Measurements from ENCODE around the gene MTSS2.

DNA sequence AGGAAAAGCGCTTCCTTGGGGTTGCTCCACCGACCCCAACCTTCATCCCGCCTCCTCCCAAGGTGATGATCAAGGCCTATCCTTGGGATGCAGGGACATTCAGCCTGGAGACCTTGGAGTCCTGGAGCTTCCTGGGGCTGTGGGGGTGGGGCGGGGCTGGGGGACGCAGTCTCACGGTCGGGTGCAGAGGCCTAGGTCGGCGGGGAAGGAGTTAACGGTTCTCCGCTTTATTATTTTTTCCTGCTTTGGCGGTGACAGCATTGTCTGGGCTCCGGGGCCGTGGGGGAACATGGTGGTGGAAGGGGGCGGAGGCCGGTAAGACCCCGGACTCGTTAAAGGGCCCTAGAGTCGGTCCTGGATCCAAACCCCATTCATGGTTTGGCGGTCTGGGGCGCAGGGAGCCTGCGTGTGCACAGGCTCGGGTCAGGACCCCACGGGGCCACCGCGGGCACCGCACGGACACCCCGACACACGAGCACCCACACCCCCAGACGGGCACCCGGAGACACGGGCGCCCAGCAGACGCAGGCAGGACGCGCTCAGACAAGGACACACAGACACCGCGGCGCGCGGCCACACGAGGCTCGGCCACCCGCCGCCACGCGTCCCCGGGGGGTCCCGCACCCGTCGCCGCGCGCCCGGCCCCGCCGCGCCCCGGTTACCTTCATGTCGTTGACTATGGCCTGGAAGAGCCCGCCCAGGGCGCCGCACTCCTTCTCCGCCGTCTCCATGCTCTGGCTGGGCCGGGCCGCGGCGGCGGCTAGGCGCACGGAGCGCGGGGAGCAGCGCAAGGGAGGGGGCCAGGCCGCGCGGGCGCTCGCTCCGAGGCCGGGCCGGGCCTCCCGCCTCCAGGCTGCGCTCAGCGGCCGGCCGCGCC is 554 bp downstream of the MTSS2 start:
- no peak for TF ChIP-seq FOXM1 (IDR thresholded peaks at IDR 0.05; ENCODE audit: borderline replicate concordance)
- TF ChIP-seq, protein P1, sequence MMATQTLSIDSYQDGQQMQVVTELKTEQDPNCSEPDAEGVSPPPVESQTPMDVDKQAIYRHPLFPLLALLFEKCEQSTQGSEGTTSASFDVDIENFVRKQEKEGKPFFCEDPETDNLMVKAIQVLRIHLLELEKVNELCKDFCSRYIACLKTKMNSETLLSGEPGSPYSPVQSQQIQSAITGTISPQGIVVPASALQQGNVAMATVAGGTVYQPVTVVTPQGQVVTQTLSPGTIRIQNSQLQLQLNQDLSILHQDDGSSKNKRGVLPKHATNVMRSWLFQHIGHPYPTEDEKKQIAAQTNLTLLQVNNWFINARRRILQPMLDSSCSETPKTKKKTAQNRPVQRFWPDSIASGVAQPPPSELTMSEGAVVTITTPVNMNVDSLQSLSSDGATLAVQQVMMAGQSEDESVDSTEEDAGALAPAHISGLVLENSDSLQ (IDR thresholded peaks at IDR 0.05) = no peak
- no peak for TF ChIP-seq FOXK2 (IDR thresholded peaks at IDR 0.05)
- no peak for TF ChIP-seq FOXA1 (IDR thresholded peaks at IDR 0.05)
- TF ChIP-seq SP1 (IDR thresholded peaks at IDR 0.05) = no peak
- no peak for TF ChIP-seq HDGF (IDR thresholded peaks at IDR 0.05; ENCODE audit: borderline replicate concordance)
- TF ChIP-seq BHLHE40 (IDR thresholded peaks at IDR 0.05; ENCODE audit: borderline replicate concordance) = no peak
- TF ChIP-seq SUZ12 (IDR thresholded peaks at IDR 0.05) = no peak
- TF ChIP-seq TARDBP (IDR thresholded peaks at IDR 0.05) = no peak
- TF ChIP-seq CTBP1 (IDR thresholded peaks at IDR 0.05; ENCODE audit: borderline replicate concordance) = no peak
- TF ChIP-seq NFRKB (IDR thresholded peaks at IDR 0.05) = no peak
- no peak for TF ChIP-seq LEF1 (IDR thresholded peaks at IDR 0.05; ENCODE audit: borderline replicate concordance)
- no peak for TF ChIP-seq ZNF384 (IDR thresholded peaks at IDR 0.05)

All from HEK293T (cell line).